Endothelial cell (in vitro differentiated cells): ENCODE data around the gene EMILIN1. TPM values are rescaled to one million over a fixed set of nuclear protein-coding genes. Genes with fewer than 3 reads are reported as not detected.
"Not testable (repeated sequence)": the region's sequence is repeated elsewhere in the genome, so short reads cannot be mapped to it uniquely, and the experiment has no call there.

Source experiments
- DNase-seq: peaks from one replicate; pipeline ENCODE4 v3.0.0; 2021; ENCODE audit warnings: low spot score
- H3K27ac Mint-ChIP-seq: one replicate; pipeline ENCODE4 v1.8.0; 2021; ENCODE audit warnings: mixed read lengths, inconsistent platforms; ENCODE audit not compliant: unreplicated experiment
- H3K27me3 Mint-ChIP-seq: one replicate; pipeline ENCODE4 v1.8.0; 2021; ENCODE audit warnings: mild to moderate bottlenecking, moderate library complexity, mixed read lengths, inconsistent platforms; ENCODE audit not compliant: unreplicated experiment
- H3K36me3 Mint-ChIP-seq: one replicate; pipeline ENCODE4 v1.8.0; 2021; ENCODE audit warnings: mild to moderate bottlenecking, low read depth, mixed read lengths, inconsistent platforms; ENCODE audit not compliant: unreplicated experiment
- H3K4me1 Mint-ChIP-seq: one replicate; pipeline ENCODE4 v1.8.0; 2021; ENCODE audit warnings: mild to moderate bottlenecking, mixed read lengths, inconsistent platforms; ENCODE audit not compliant: unreplicated experiment
- H3K4me3 Mint-ChIP-seq: one replicate; pipeline ENCODE4 v1.8.0; 2021; ENCODE audit warnings: mild to moderate bottlenecking, mixed read lengths, inconsistent platforms; ENCODE audit not compliant: unreplicated experiment
- H3K9me3 Mint-ChIP-seq: one replicate; pipeline ENCODE4 v1.8.0; 2021; ENCODE audit warnings: mixed read lengths, inconsistent platforms; ENCODE audit not compliant: unreplicated experiment
- total RNA-seq: library from RNA; stranded (reverse); fragmentation: NEBNext Ultra II Directional; extraction: Animal tissue kit (Norgen Biotek cat#: 25700); gene quantifications from one replicate; pipeline ENCODE4 v1.2.1, GENCODE V29; 2021; ENCODE audit not compliant: unreplicated experiment
- TF ChIP-seq, protein P1 (sequence below): fragments of 200-600 bp; sonication (generic); IDR thresholded peaks from one replicate; pipeline ENCODE4 v1.5.0; 2021; ENCODE audit warnings: antibody characterized with exemption; ENCODE audit not compliant: unreplicated experiment

Gene EMILIN1
- total RNA-seq, 1 donor from 2014 or later = 2.1 TPM

DNA sequence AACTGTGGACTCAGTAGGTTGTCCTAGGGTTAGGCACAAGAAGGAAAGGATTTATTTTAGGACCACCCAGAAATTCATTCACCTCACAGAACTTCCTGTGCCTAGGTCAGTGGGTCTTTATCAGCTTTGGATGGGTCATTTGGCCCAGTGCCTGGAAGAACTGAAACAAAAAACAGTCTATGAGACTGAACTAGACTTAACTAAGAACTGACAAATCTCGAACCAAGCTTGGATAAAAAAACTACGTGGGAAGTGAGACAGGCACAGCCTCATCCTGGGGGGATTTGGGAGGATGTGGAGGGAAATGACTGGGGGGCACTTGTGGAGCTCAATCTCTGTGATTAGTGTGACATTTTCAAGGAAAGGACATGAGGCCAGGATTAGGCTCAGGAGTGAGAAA is 4.6 kb upstream of the EMILIN1 start:
- Mint-ChIP-seq H3K27ac (peak overlapping the region; percentile 10), H3K4me3 (peak overlapping the region; percentile 8)

DNA sequence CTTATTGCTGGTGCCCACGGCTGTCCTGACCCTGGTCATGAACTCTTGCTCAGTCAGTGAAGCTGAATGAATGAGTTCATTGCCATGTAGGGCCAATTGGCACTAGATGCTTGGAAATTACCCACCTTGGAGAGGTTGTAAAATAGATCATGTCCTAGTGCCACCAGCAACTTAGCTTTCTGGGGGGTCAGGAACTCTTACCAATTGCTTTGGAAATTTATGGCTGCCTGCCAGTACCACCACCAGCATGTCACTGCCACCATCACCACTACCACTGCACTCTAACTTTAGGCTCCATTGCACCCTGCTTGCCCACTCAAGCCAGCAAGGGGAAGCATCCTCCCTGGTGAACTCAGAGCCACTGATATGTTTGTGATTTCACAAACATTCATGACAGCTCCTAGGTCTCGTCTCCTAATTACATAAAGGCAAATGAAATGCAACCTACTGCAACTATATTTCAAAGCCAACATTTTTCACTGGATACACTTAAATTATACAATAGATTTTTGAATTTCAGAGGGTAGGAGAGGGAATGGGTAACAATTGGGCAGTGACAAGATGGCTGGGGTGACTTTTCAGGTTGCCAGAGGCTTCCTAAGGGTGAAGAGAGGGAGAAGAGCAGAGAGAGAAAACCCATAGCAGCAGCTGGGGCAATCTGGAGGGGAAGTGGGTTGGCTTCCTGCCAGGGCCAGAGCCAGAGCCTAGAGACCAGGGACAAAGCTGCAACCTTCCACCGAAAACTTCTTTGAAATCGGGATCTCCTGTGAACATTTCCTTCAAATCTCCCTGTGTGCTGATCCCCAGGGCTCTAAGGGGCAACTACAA is 3.5 kb upstream of the EMILIN1 start:
- TF ChIP-seq, protein P1, sequence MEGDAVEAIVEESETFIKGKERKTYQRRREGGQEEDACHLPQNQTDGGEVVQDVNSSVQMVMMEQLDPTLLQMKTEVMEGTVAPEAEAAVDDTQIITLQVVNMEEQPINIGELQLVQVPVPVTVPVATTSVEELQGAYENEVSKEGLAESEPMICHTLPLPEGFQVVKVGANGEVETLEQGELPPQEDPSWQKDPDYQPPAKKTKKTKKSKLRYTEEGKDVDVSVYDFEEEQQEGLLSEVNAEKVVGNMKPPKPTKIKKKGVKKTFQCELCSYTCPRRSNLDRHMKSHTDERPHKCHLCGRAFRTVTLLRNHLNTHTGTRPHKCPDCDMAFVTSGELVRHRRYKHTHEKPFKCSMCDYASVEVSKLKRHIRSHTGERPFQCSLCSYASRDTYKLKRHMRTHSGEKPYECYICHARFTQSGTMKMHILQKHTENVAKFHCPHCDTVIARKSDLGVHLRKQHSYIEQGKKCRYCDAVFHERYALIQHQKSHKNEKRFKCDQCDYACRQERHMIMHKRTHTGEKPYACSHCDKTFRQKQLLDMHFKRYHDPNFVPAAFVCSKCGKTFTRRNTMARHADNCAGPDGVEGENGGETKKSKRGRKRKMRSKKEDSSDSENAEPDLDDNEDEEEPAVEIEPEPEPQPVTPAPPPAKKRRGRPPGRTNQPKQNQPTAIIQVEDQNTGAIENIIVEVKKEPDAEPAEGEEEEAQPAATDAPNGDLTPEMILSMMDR = no peak
- Mint-ChIP-seq H3K4me1 (peaks cover 37% of the 10 kb centered on the region), H3K27me3 (peaks cover 15% of the 10 kb centered on the region), H3K9me3 (no peaks in the 10 kb centered on the region), H3K27ac (peak overlapping the region; percentile 72), H3K4me3 (no peak overlapping the region), H3K36me3 (peaks cover 4% of the 10 kb centered on the region)
- peak; percentile 44 for DNase-seq

More for the DNA sequence above, 4.6 kb upstream of the EMILIN1 start:
- peaks cover 47% of the 10 kb centered on the region for H3K4me1 Mint-ChIP-seq
- peaks cover 15% of the 10 kb centered on the region for H3K36me3 Mint-ChIP-seq
- peaks cover 11% of the 10 kb centered on the region for H3K27me3 Mint-ChIP-seq
- H3K9me3 Mint-ChIP-seq = no peaks in the 10 kb centered on the region
- DNase-seq = no peak
- TF ChIP-seq, protein P1 = no peak

GRCh38 chr2:27075566-27075871 is 2.9 kb upstream of the EMILIN1 start:
- not testable (repeated sequence) for H3K9me3 Mint-ChIP-seq, DNase-seq, H3K4me3 Mint-ChIP-seq, H3K36me3 Mint-ChIP-seq
- peak overlapping the region; percentile 72 for H3K27ac Mint-ChIP-seq
- peaks cover 34% of the 10 kb centered on the region for H3K4me1 Mint-ChIP-seq
- H3K27me3 Mint-ChIP-seq = peaks cover 18% of the 10 kb centered on the region

- Mint-ChIP-seq H3K9me3 (no peaks in the 10 kb centered on the region), H3K36me3 (peaks cover 3% of the 10 kb centered on the region), H3K4me3 (peak overlapping the region; percentile 29), H3K27me3 (peaks cover 20% of the 10 kb centered on the region), H3K27ac (no peak overlapping the region), H3K4me1 (peaks cover 35% of the 10 kb centered on the region)
- TF ChIP-seq, protein P1 = no peak
- no peak for DNase-seq
Measured at GRCh38 chr2:27076323-27076722, 2.1 kb upstream of the EMILIN1 start.

DNA sequence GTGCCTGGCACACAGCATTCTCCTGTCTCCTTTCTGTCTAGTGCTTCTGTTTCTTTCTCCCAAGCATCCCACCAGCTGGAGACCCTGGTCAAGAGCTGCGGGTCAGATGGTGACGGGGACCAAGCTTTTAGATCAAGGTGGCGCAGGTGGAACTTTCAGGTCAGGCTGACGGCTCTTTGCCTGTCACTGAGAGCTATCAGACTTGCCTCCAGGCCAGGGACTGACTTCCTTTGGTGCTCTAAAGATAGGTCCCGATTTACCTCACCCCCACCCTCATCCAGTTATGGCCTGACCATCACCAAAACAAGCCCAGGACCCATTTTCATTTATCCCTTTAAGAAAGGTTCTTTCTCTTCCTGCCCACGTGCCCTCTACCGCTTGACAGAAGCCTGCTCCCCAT is 1.2 kb upstream of the EMILIN1 start:
- H3K27me3 Mint-ChIP-seq = peaks cover 20% of the 10 kb centered on the region
- H3K4me3 Mint-ChIP-seq = no peak overlapping the region
- H3K27ac Mint-ChIP-seq = no peak overlapping the region
- H3K36me3 Mint-ChIP-seq = peaks cover 3% of the 10 kb centered on the region
- DNase-seq = no peak
- H3K4me1 Mint-ChIP-seq = peaks cover 39% of the 10 kb centered on the region
- TF ChIP-seq, protein P1 = no peak
- H3K9me3 Mint-ChIP-seq = no peaks in the 10 kb centered on the region
